Subcutaneous adipose tissue (tissue), 4 donors: ENCODE data around the gene FERD3L. TPM values are rescaled to one million over a fixed set of nuclear protein-coding genes. Genes with fewer than 3 reads are reported as not detected.

Experiments
- CTCF ChIP-seq: fragments of 450-650 bp; IDR thresholded peaks from one replicate; pipeline ENCODE4 v1.5.1; 2016; ENCODE audit warnings: low read depth, mild to moderate bottlenecking, control low read depth, antibody characterized with exemption, moderate library complexity
- total RNA-seq, 4 donors: library from RNA; depleted of rRNA; stranded (reverse); fragments of >200 nt; gene quantifications; one replicate each; pipeline ENCODE4 v1.1.0, GENCODE V29; 2016

FERD3L gene
- not detected for total RNA-seq

- TF ChIP-seq CTCF = no peak
These were observed at the start of gene FERD3L for GRCh38 chr7:19144661-19145433. FERD3L (minus strand) TSS chr7:19145421; CDS start chr7:19145362, 59 bp downstream.

- no peak for TF ChIP-seq CTCF
These were observed 36.4 kb upstream of the FERD3L start for GRCh38 chr7:19181634-19182033.

GRCh38 chr7:19178595-19178994, 33.4 kb upstream of the FERD3L start:
- no peak for TF ChIP-seq CTCF

- no peak for TF ChIP-seq CTCF
These were observed 32.0 kb upstream of the FERD3L start for GRCh38 chr7:19177269-19177668.

- TF ChIP-seq CTCF = no peak
These were observed 30.0 kb upstream of the FERD3L start for GRCh38 chr7:19175241-19175640.

- no peak for TF ChIP-seq CTCF
These were observed 16.4 kb upstream of the FERD3L start for GRCh38 chr7:19161671-19162070.

GRCh38 chr7:19146699-19147098, 1.5 kb upstream of the FERD3L start:
- no peak for TF ChIP-seq CTCF
